Central memory CD8-positive, alpha-beta T cell (primary cell): ENCODE measurements around the gene IFNLR1.

Experiments
- ATAC-seq: fragments of 150-1000 bp; cut with Tn5 transposase; replicated peaks from 2 replicates; pipeline ENCODE4 v1.10.0; 2022; ENCODE audit warnings: mild to moderate bottlenecking, moderate FRiP score, moderate number of reproducible peaks; ENCODE audit not compliant: poor library complexity, severe bottlenecking; ENCODE audit errors: extremely low read depth
- DNase-seq, 2 donors: peaks; one replicate each; pipeline ENCODE4 v3.0.0; 2021; ENCODE audit warnings: low spot score in 2 of 2
- H3K27ac Mint-ChIP-seq: one replicate; pipeline ENCODE4 v1.8.0; 2022; ENCODE audit warnings: low read depth, mild to moderate bottlenecking, moderate library complexity, mixed read lengths
- H3K27me3 Mint-ChIP-seq: one replicate; pipeline ENCODE4 v1.8.0; 2022; ENCODE audit warnings: mixed read lengths
- H3K36me3 Mint-ChIP-seq: one replicate; pipeline ENCODE4 v1.8.0; 2022; ENCODE audit warnings: mild to moderate bottlenecking, moderate library complexity, mixed read lengths; ENCODE audit not compliant: insufficient read depth
- H3K4me1 Mint-ChIP-seq: one replicate; pipeline ENCODE4 v1.8.0; 2022; ENCODE audit warnings: mixed read lengths
- H3K4me3 Mint-ChIP-seq: one replicate; pipeline ENCODE4 v1.8.0; 2022; ENCODE audit warnings: mild to moderate bottlenecking, moderate library complexity, mixed read lengths
- H3K9me3 Mint-ChIP-seq: one replicate; pipeline ENCODE4 v1.8.0; 2022; ENCODE audit warnings: mixed read lengths

The IFNLR1 gene

GRCh38 chr1:24109686-24110475, 77.2 kb downstream of the IFNLR1 start:
- Mint-ChIP-seq H3K27me3 (peaks cover 34% of the 10 kb centered on the region), H3K27ac (no peak overlapping the region), H3K4me3 (no peak overlapping the region), H3K4me1 (no peaks in the 10 kb centered on the region), H3K36me3 (peaks cover 3% of the 10 kb centered on the region), H3K9me3 (no peaks in the 10 kb centered on the region)
- DNase-seq (no peak), ATAC-seq (no peak)

- no peaks in the 10 kb centered on the region for H3K9me3 Mint-ChIP-seq
- H3K4me3 Mint-ChIP-seq = no peak overlapping the region
- DNase-seq = no peak
- H3K27ac Mint-ChIP-seq = no peak overlapping the region
- peaks cover 29% of the 10 kb centered on the region for H3K27me3 Mint-ChIP-seq
- no peak for ATAC-seq
- peaks cover 3% of the 10 kb centered on the region for H3K36me3 Mint-ChIP-seq
- no peaks in the 10 kb centered on the region for H3K4me1 Mint-ChIP-seq
These were observed 78.0 kb downstream of the IFNLR1 start for GRCh38 chr1:24109166-24109483.

GRCh38 chr1:24108334-24109165, 78.5 kb downstream of the IFNLR1 start:
- DNase-seq (no peak), ATAC-seq (no peak)
- Mint-ChIP-seq H3K4me3 (no peak overlapping the region), H3K27me3 (peaks cover 24% of the 10 kb centered on the region), H3K27ac (no peak overlapping the region), H3K36me3 (peaks cover 2% of the 10 kb centered on the region), H3K9me3 (no peaks in the 10 kb centered on the region), H3K4me1 (no peaks in the 10 kb centered on the region)

- Mint-ChIP-seq H3K4me3 (no peak overlapping the region), H3K9me3 (no peaks in the 10 kb centered on the region), H3K36me3 (no peaks in the 10 kb centered on the region), H3K27ac (no peak overlapping the region), H3K4me1 (no peaks in the 10 kb centered on the region), H3K27me3 (peaks cover 14% of the 10 kb centered on the region)
- no peak for DNase-seq
- ATAC-seq = no peak
These were observed 79.5 kb downstream of the IFNLR1 start for GRCh38 chr1:24107462-24108138.

GRCh38 chr1:24105368-24106160, 81.5 kb downstream of the IFNLR1 start:
- no peak overlapping the region for H3K27ac Mint-ChIP-seq
- no peak overlapping the region for H3K4me3 Mint-ChIP-seq
- H3K9me3 Mint-ChIP-seq = no peaks in the 10 kb centered on the region
- DNase-seq = no peak
- no peak for ATAC-seq
- H3K27me3 Mint-ChIP-seq = no peaks in the 10 kb centered on the region
- no peaks in the 10 kb centered on the region for H3K36me3 Mint-ChIP-seq
- no peaks in the 10 kb centered on the region for H3K4me1 Mint-ChIP-seq

GRCh38 chr1:24104854-24105253, 82.2 kb downstream of the IFNLR1 start:
- Mint-ChIP-seq H3K4me1 (no peaks in the 10 kb centered on the region), H3K27me3 (no peaks in the 10 kb centered on the region), H3K36me3 (no peaks in the 10 kb centered on the region), H3K4me3 (no peak overlapping the region), H3K9me3 (no peaks in the 10 kb centered on the region), H3K27ac (no peak overlapping the region)
- ATAC-seq (no peak), DNase-seq (no peak)
